A549 (cell line): Measurements from ENCODE around the gene MSL1. TPM values are rescaled to one million over a fixed set of nuclear protein-coding genes. Genes with fewer than 3 reads are reported as not detected.

ENCODE experiments used
- ATAC-seq, 2 experiments: fragments of 200-7000 bp in 1 of 2; fragments of >200 bp in 1 of 2; cut with Nextera tagmentation in 1 of 2; cut with Tn5 transposase in 1 of 2; 3 replicates each; pipeline versions ENCODE4 v1.8.0 to v1.9.1; 2018 to 2020; ENCODE audit warnings: mild to moderate bottlenecking in 1 of 2, moderate library complexity in 1 of 2
- CTCF ChIA-PET: fragments of 300-600 bp; sonication (Branson Sonifier 250); formaldehyde crosslinking; extraction: SDS; loops from one replicate; lab custom pipeline; 2021; ENCODE audit warnings: antibody characterized with exemption, inconsistent platforms; lab: Yijun Ruan, JAX
- POLR2A ChIA-PET: fragments of 350-600 bp; formaldehyde crosslinking; extraction: SDS; loops from one replicate; lab custom pipeline; 2021; ENCODE audit warnings: antibody characterized with exemption, inconsistent platforms; lab: Yijun Ruan, JAX
- DNase-seq, 2 experiments: peaks; one replicate each; pipeline versions ENCODE4 v3.0.0 to v3.0.0-alpha.2; 2011 to 2016; ENCODE audit warnings: low read depth in 1 of 2, low spot score in 1 of 2
- FAIRE-seq: peaks from 2 replicates; lab custom pipeline; 2011; peaks lifted over from hg19 to GRCh38; lab: Jason Lieb, UNC
- H3K27ac ChIP-seq, 2 experiments: fragments of >200 bp; sonication (Bioruptor Twin); formaldehyde crosslinking; 3 replicates each; pipeline ENCODE4 v1.5.1; 2016 to 2017
- H3K4me1 ChIP-seq: fragments of >200 bp; sonication (Bioruptor Twin); formaldehyde crosslinking; 3 replicates; pipeline ENCODE4 v1.6.1; 2016
- H3K4me2 ChIP-seq: fragments of >200 bp; sonication (Bioruptor Twin); formaldehyde crosslinking; 3 replicates; pipeline ENCODE4 v1.6.1; 2016
- H3K4me3 ChIP-seq: fragments of >200 bp; sonication (Bioruptor Twin); formaldehyde crosslinking; 3 replicates; pipeline ENCODE4 v1.5.1; 2016
- H3K9me3 ChIP-seq: fragments of >200 bp; sonication (Bioruptor Twin); formaldehyde crosslinking; 3 replicates; pipeline ENCODE4 v1.6.1; 2016
- CHD4 ChIP-seq: fragments of 200-600 bp; sonication (generic); IDR thresholded peaks from 2 replicates; pipeline ENCODE4 v1.6.1; 2016; ENCODE audit warnings: antibody characterized with exemption, mild to moderate bottlenecking, borderline replicate concordance
- E2F6 ChIP-seq: IDR thresholded peaks from 2 replicates; pipeline ENCODE4 v1.6.1; 2012; ENCODE audit warnings: low read depth, borderline replicate concordance
- FOXS1 ChIP-seq: fragments of 250-450 bp; sonication (Bioruptor Pico); IDR thresholded peaks from 2 replicates; pipeline ENCODE4 v1.5.0; 2020; ENCODE audit warnings: mild to moderate bottlenecking, moderate library complexity
- HES2 ChIP-seq: fragments of >200 bp; sonication (Bioruptor Twin); formaldehyde crosslinking; IDR thresholded peaks from 2 replicates; pipeline ENCODE4 v1.6.1; 2016
- JUNB ChIP-seq: fragments of >200 bp; sonication (Bioruptor Twin); formaldehyde crosslinking; IDR thresholded peaks from 2 replicates; pipeline ENCODE4 v1.6.1; 2016
- KDM1A ChIP-seq: fragments of 200-600 bp; sonication (generic); IDR thresholded peaks from 2 replicates; pipeline ENCODE4 v1.6.1; 2016; ENCODE audit warnings: low read depth, mild to moderate bottlenecking
- KDM5A ChIP-seq: fragments of 200-600 bp; sonication (generic); IDR thresholded peaks from 2 replicates; pipeline ENCODE4 v1.6.1; 2016; ENCODE audit warnings: antibody characterized with exemption, mild to moderate bottlenecking
- MAFK ChIP-seq: fragments of 450-650 bp; IDR thresholded peaks from 2 replicates; pipeline ENCODE4 v1.6.1; 2014; ENCODE audit not compliant: partially characterized antibody
- MAZ ChIP-seq: fragments of 150-350 bp; IDR thresholded peaks from 2 replicates; pipeline ENCODE4 v1.6.1; 2014; ENCODE audit warnings: antibody characterized with exemption, low read depth, low read length, borderline replicate concordance
- NPAS2 ChIP-seq: fragments of 250-450 bp; sonication (Bioruptor Pico); IDR thresholded peaks from 2 replicates; pipeline ENCODE4 v1.8.0; 2022; ENCODE audit warnings: mild to moderate bottlenecking, moderate library complexity, borderline replicate concordance
- NR3C1 ChIP-seq: fragments of >200 bp; sonication (Bioruptor Twin); formaldehyde crosslinking; IDR thresholded peaks from 3 replicates; pipeline ENCODE4 v1.6.1; 2017
- POLR2A ChIP-seq: IDR thresholded peaks from 2 replicates; pipeline ENCODE4 v1.6.1; 2012; ENCODE audit warnings: mild to moderate bottlenecking, low read length
- POLR2AphosphoS2 ChIP-seq: conservative IDR thresholded peaks from 2 replicates; pipeline ENCODE4 v1.6.1; 2012; ENCODE audit warnings: low read length, improper control_type of control experiment, inconsistent platforms
- RAD21 ChIP-seq, 2 experiments: fragments of >200 bp in 1 of 2; sonication (Bioruptor Twin) in 1 of 2; formaldehyde crosslinking in 1 of 2; IDR thresholded peaks in 1 of 2; conservative IDR thresholded peaks in 1 of 2; 2 replicates in 1 of 2; 3 replicates in 1 of 2; pipeline ENCODE4 v1.6.1; 2012 to 2018; ENCODE audit warnings: inconsistent platforms in 1 of 2
- RARB ChIP-seq: fragments of 250-450 bp; sonication (Bioruptor Pico); IDR thresholded peaks from 2 replicates; pipeline ENCODE4 v1.8.0; 2021; ENCODE audit warnings: mild to moderate bottlenecking, moderate library complexity
- REST ChIP-seq: fragments of 200-600 bp; sonication (generic); IDR thresholded peaks from 2 replicates; pipeline ENCODE4 v1.6.1; 2016; ENCODE audit warnings: antibody characterized with exemption, mild to moderate bottlenecking, moderate library complexity
- RNF2 ChIP-seq: fragments of 200-600 bp; sonication (generic); IDR thresholded peaks from 2 replicates; pipeline ENCODE4 v1.6.1; 2016; ENCODE audit warnings: low read depth, mild to moderate bottlenecking, antibody characterized with exemption, moderate library complexity, borderline replicate concordance
- USF2 ChIP-seq: fragments of 450-650 bp; IDR thresholded peaks from 2 replicates; pipeline ENCODE4 v1.6.1; 2014; ENCODE audit warnings: antibody characterized with exemption
- ZFP36 ChIP-seq: fragments of 450-650 bp; IDR thresholded peaks from 2 replicates; pipeline ENCODE4 v1.6.1; 2014; ENCODE audit warnings: borderline replicate concordance; ENCODE audit not compliant: partially characterized antibody
- ZNF302 ChIP-seq: fragments of 250-450 bp; sonication (Bioruptor Pico); IDR thresholded peaks from 2 replicates; pipeline ENCODE4 v1.9.0; 2021; ENCODE audit warnings: inconsistent platforms, mild to moderate bottlenecking, moderate library complexity
- WGBS: methylation state at CpG from one replicate; pipeline ENCODE4 v1.1.6; 2017; ENCODE audit errors: missing lambda C conversion rate; 5-methylcytosine and 5-hydroxymethylcytosine counted together
- polyA plus RNA-seq, 4 experiments: library from polyadenylated mRNA; depleted of rRNA in 3 of 4; stranded (reverse); fragments of >200 nt; fragmentation: RNase III in 1 of 4; extraction: RNeasy Plus Mini Kit Qiagen cat#74134 plus additional on column Dnase treatment in 1 of 4; gene quantifications; 2 replicates in 3 of 4; 3 replicates in 1 of 4; pipeline ENCODE4 v1.2.3, GENCODE V29; 2011 to 2017

MSL1 gene
- polyA plus RNA-seq, 2 of the 4 experiments (the other 2 are of a cell fraction) = 64.8 to 95.1 TPM

GRCh38 chr17:40087903-40088718, 33.7 kb upstream of the MSL1 start:
- no peaks in the 10 kb centered on the region for H3K9me3 ChIP-seq
- peaks cover 23% of the 10 kb centered on the region for H3K4me1 ChIP-seq
- no peak overlapping the region for H3K27ac ChIP-seq
- no peak overlapping the region for H3K4me2 ChIP-seq
- DNase-seq (no peak), ATAC-seq (no peak), FAIRE-seq (no peak)
- TF ChIP-seq MAFK (no peak), ZFP36 (no peak), NR3C1 (no peak), CHD4 (no peak), FOXS1 (no peak), RAD21 (conservative IDR thresholded peaks at IDR 0.05 in 1 of 2, IDR thresholded peaks at IDR 0.05 in 1 of 2) (no peak), RNF2 (no peak), ZNF302 (CRISPR knock-in tag) (no peak), POLR2A (no peak), JUNB (no peak), KDM1A (no peak), RARB (CRISPR knock-in tag) (no peak), MAZ (no peak), POLR2AphosphoS2 (no peak), HES2 (no peak), NPAS2 (CRISPR knock-in tag) (no peak), E2F6 (no peak), REST (no peak), USF2 (no peak)
- WGBS = 93% methylated on average over 28 of the region's 28 CpGs
- no peak overlapping the region for H3K4me3 ChIP-seq
- POLR2A ChIA-PET = no interaction called here
- CTCF ChIA-PET = interaction anchor here (0.6 to 17.1 kb wide), 9 partner anchors 11 to 102 kb away, joined by 3 to 390 read pairs (median 4); partner anchors contain the start of genes NR1D1 and THRA

- Histone ChIP-seq H3K9me3 (no peaks in the 10 kb centered on the region), H3K4me3 (no peak overlapping the region), H3K4me2 (no peak overlapping the region), H3K27ac (no peak overlapping the region), H3K4me1 (peaks cover 21% of the 10 kb centered on the region)
- no peak for DNase-seq
- CTCF ChIA-PET = interaction anchor here (0.6 to 17.1 kb wide), 15 partner anchors 10 to 644 kb away, joined by 3 to 390 read pairs (median 5); partner anchors contain the start of genes NR1D1 and THRA
- no peak for ATAC-seq
- POLR2A ChIA-PET = interaction anchor here (1.3 to 1.7 kb wide), 2 partner anchors 12 to 35 kb away, joined by 5 to 7 read pairs; partner anchors contain the start of genes MED24 and NR1D1
- no peak for FAIRE-seq
- no peak for TF ChIP-seq MAFK
- no peak for TF ChIP-seq KDM5A
- 92% methylated on average over 26 of the region's 26 CpGs for WGBS
Observed at GRCh38 chr17:40089077-40089895, 32.5 kb upstream of the MSL1 start.
